ENCODE measurements around the gene ST8SIA6. TPM values are rescaled to one million over a fixed set of nuclear protein-coding genes. Genes with fewer than 3 reads are reported as not detected.
"Not testable (repeated sequence)": the region's sequence is repeated elsewhere in the genome, so short reads cannot be mapped to it uniquely, and the experiment has no call there.

The ST8SIA6 gene
- not detected for total RNA-seq (ENCODE audit: unreplicated experiment)
- long read RNA-seq, result 0 reads

DNA sequence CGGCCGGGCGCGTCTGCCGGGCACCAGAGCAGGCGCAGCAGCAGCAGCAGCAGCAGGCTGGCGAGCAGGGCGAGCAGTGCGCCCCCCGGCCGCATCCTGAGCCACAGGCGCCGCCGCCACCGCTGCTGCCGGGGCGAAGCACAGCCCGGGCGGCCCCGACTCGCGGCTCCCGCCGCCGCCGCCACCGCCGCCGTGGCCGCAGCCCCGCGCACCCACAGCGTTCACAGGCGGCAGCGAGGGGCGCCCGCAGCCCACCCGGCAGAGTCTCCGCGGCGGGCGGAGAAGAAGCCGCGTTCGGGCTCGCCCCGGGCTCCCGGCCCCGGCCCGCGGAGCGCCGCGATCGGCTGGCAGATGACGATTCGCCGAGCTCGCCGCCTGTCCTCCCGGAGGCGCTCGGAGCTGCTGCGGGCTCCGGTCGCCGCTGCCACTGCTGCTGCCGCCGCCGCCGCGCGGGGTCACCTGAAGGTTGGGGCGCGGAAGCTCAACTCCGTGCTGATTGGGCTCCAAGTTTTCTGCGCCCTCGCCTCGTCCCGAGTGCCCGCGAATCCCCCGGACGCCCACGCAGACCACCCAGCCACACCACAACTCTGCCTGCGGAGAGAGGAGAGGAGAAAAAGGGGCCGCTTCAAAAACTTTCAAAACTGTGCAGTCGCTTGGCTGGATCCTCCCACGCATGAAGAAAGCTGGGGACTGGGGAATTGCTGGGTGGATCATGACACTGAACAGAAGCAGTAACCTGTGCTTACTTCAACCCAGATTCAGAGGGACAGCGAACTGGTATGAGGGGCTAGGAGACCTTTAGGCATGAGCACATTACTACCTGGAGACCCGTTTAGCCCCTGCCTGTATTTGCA lies at the start of gene ST8SIA6:
Gene ST8SIA6, minus strand, starts transcription at position 435 of the 854 bp plus-strand sequence. Its CDS starts 340 bp downstream, at position 95.
- no peak within 1 kb of the TSS for H3K27ac Mint-ChIP-seq (ENCODE audit: unreplicated experiment)
- H3K4me1 Mint-ChIP-seq (ENCODE audit: low read depth, unreplicated experiment), result no peaks in the 10 kb centered on the region
- DNase-seq, result peak; percentile 65
- peak within 1 kb of the TSS; percentile 83 for H3K4me3 Mint-ChIP-seq (ENCODE audit: unreplicated experiment)
- H3K9me3 Mint-ChIP-seq (ENCODE audit: unreplicated experiment), result peaks cover 8% of the 10 kb centered on the region
- peaks cover 7% of the 10 kb centered on the region for H3K36me3 Mint-ChIP-seq (ENCODE audit: unreplicated experiment)
- peaks cover 6% of the 10 kb centered on the region for H3K27me3 Mint-ChIP-seq (ENCODE audit: unreplicated experiment)
- TF ChIP-seq CTCF (IDR thresholded peaks at IDR 0.05; ENCODE audit: partially characterized antibody, unreplicated experiment), result no peak

DNA sequence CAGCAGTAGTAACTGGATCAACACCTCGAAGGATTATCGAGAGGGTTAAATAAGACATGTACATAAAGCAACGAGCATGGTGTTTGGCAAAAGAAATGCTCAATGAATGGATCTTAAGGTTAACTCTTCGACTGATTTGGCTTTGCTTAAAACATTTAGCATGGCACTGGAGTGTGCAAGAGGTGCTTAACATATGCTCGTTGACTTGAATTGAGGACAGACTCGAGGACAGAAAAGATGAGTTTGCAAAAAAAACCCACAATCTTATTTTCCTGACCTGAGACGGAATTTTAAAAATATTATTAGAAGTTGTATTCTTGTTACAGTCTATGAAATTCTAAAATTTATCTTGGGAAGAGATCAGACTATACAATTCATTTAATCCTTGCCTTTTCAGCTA lies 49.4 kb upstream of the ST8SIA6 start:
- Mint-ChIP-seq H3K27ac (ENCODE audit: unreplicated experiment) (no peak overlapping the region), H3K36me3 (ENCODE audit: unreplicated experiment) (no peaks in the 10 kb centered on the region), H3K4me1 (ENCODE audit: low read depth, unreplicated experiment) (no peaks in the 10 kb centered on the region), H3K4me3 (ENCODE audit: unreplicated experiment) (no peak overlapping the region), H3K27me3 (ENCODE audit: unreplicated experiment) (peaks cover 3% of the 10 kb centered on the region), H3K9me3 (ENCODE audit: unreplicated experiment) (no peaks in the 10 kb centered on the region)
- TF ChIP-seq CTCF (IDR thresholded peaks at IDR 0.05; ENCODE audit: partially characterized antibody, unreplicated experiment), result no peak
- DNase-seq, result no peak

GRCh38 chr10:17502814-17503213 lies 48.4 kb upstream of the ST8SIA6 start:
- Mint-ChIP-seq H3K27ac (ENCODE audit: unreplicated experiment) (no peak overlapping the region), H3K4me1 (ENCODE audit: low read depth, unreplicated experiment) (no peaks in the 10 kb centered on the region), H3K4me3 (ENCODE audit: unreplicated experiment) (no peak overlapping the region), H3K36me3 (ENCODE audit: unreplicated experiment) (no peaks in the 10 kb centered on the region), H3K27me3 (ENCODE audit: unreplicated experiment) (no peaks in the 10 kb centered on the region), H3K9me3 (ENCODE audit: unreplicated experiment) (no peaks in the 10 kb centered on the region)
- no peak for DNase-seq
- no peak for TF ChIP-seq CTCF (IDR thresholded peaks at IDR 0.05; ENCODE audit: partially characterized antibody, unreplicated experiment)

GRCh38 chr10:17499014-17499413 lies 44.6 kb upstream of the ST8SIA6 start:
- H3K27ac Mint-ChIP-seq (ENCODE audit: unreplicated experiment); H3K4me3 Mint-ChIP-seq (ENCODE audit: unreplicated experiment); H3K9me3 Mint-ChIP-seq (ENCODE audit: unreplicated experiment); H3K4me1 Mint-ChIP-seq (ENCODE audit: low read depth, unreplicated experiment); H3K36me3 Mint-ChIP-seq (ENCODE audit: unreplicated experiment); H3K27me3 Mint-ChIP-seq (ENCODE audit: unreplicated experiment); DNase-seq: not testable (repeated sequence)

- H3K27ac Mint-ChIP-seq (ENCODE audit: unreplicated experiment), result no peak overlapping the region
- H3K9me3 Mint-ChIP-seq (ENCODE audit: unreplicated experiment), result no peaks in the 10 kb centered on the region
- no peaks in the 10 kb centered on the region for H3K36me3 Mint-ChIP-seq (ENCODE audit: unreplicated experiment)
- no peak overlapping the region for H3K4me3 Mint-ChIP-seq (ENCODE audit: unreplicated experiment)
- peaks cover 4% of the 10 kb centered on the region for H3K27me3 Mint-ChIP-seq (ENCODE audit: unreplicated experiment)
- no peak for DNase-seq
- no peaks in the 10 kb centered on the region for H3K4me1 Mint-ChIP-seq (ENCODE audit: low read depth, unreplicated experiment)
- TF ChIP-seq CTCF (IDR thresholded peaks at IDR 0.05; ENCODE audit: partially characterized antibody, unreplicated experiment), result no peak
Measured at GRCh38 chr10:17497446-17498030, 43.1 kb upstream of the ST8SIA6 start.

Measured in glutamatergic neuron (in vitro differentiated cells).